Mesendoderm (in vitro differentiated cells): ENCODE measurements around the gene BEX4.
"Not testable (repeated sequence)": the region's sequence is repeated elsewhere in the genome, so short reads cannot be mapped to it uniquely, and the experiment has no call there.

Source experiments
- DNase-seq: peaks from one replicate; pipeline ENCODE4 v3.0.0; 2013
- H2AK5ac ChIP-seq: 2 replicates; pipeline ENCODE4 v1.6.1; 2013; ENCODE audit warnings: low read length, inconsistent platforms
- H2BK120ac ChIP-seq: 2 replicates; pipeline ENCODE4 v1.6.1; 2013; ENCODE audit warnings: low read depth, mild to moderate bottlenecking, low read length, moderate library complexity, mixed read lengths
- H2BK15ac ChIP-seq: replicated peaks from 2 replicates; pipeline ENCODE4 v1.6.1; 2013; ENCODE audit warnings: low read depth, mild to moderate bottlenecking, moderate library complexity
- H2BK5ac ChIP-seq: 2 replicates; pipeline ENCODE4 v1.6.1; 2013; ENCODE audit warnings: low read length, inconsistent platforms
- H3K18ac ChIP-seq: 2 replicates; pipeline ENCODE4 v1.6.1; 2013; ENCODE audit warnings: mild to moderate bottlenecking, low read length, mixed read lengths
- H3K23ac ChIP-seq: one replicate; pipeline ENCODE4 v1.6.1; 2013; ENCODE audit warnings: low read length
- H3K27ac ChIP-seq: 2 replicates; pipeline ENCODE4 v1.5.1; 2013; ENCODE audit warnings: low read depth, mild to moderate bottlenecking, inconsistent platforms, low read length, moderate library complexity
- H3K27me3 ChIP-seq: 2 replicates; pipeline ENCODE4 v1.6.1; 2013; ENCODE audit warnings: low read length, control low read depth, mild to moderate bottlenecking, inconsistent platforms; ENCODE audit not compliant: insufficient read depth, poor library complexity
- H3K36me3 ChIP-seq: 2 replicates; pipeline ENCODE4 v1.6.1; 2013; ENCODE audit warnings: low read length, inconsistent platforms; ENCODE audit not compliant: control insufficient read depth, insufficient read depth
- H3K4ac ChIP-seq: one replicate; pipeline ENCODE4 v1.6.1; 2013; ENCODE audit warnings: low read depth, mild to moderate bottlenecking, low read length, moderate library complexity
- H3K4me1 ChIP-seq: 2 replicates; pipeline ENCODE4 v1.6.1; 2013; ENCODE audit warnings: low read depth, low read length, inconsistent platforms; ENCODE audit not compliant: control insufficient read depth
- H3K4me2 ChIP-seq: 2 replicates; pipeline ENCODE4 v1.6.1; 2013; ENCODE audit warnings: low read length
- H3K4me3 ChIP-seq: 2 replicates; pipeline ENCODE4 v1.5.1; 2013; ENCODE audit warnings: mild to moderate bottlenecking, low read length
- H3K56ac ChIP-seq: one replicate; pipeline ENCODE4 v1.6.1; 2013; ENCODE audit warnings: low read length
- H3K79me1 ChIP-seq: 2 replicates; pipeline ENCODE4 v1.6.1; 2013; ENCODE audit warnings: low read length, inconsistent platforms
- H3K79me2 ChIP-seq: 2 replicates; pipeline ENCODE4 v1.6.1; 2013; ENCODE audit warnings: mild to moderate bottlenecking, low read length; ENCODE audit not compliant: control insufficient read depth, insufficient read depth
- H3K9ac ChIP-seq: 2 replicates; pipeline ENCODE4 v1.6.1; 2013; ENCODE audit warnings: low read length, inconsistent platforms
- H4K5ac ChIP-seq: one replicate; pipeline ENCODE4 v1.6.1; 2013; ENCODE audit warnings: low read length
- H4K8ac ChIP-seq: one replicate; pipeline ENCODE4 v1.6.1; 2013; ENCODE audit warnings: low read depth, mild to moderate bottlenecking, control low read depth, low read length, moderate library complexity
- WGBS: extraction: QIAGEN DNeasy Blood & Tissue Kit; methylation state at CpG from one replicate; pipeline ENCODE4 v1.1.7; 2013; ENCODE audit warnings: low lambda C conversion rate, missing lambda C conversion rate; ENCODE audit not compliant: insufficient coverage; ENCODE audit errors: extremely low coverage; 5-methylcytosine and 5-hydroxymethylcytosine counted together

The BEX4 gene

GRCh38 chrX:103177556-103177955 is 37.4 kb upstream of the BEX4 start:
- Histone ChIP-seq H2BK120ac (no peak overlapping the region), H3K4ac (no peak overlapping the region), H3K27ac (no peak overlapping the region), H3K79me2 (no peaks in the 10 kb centered on the region), H3K4me2 (no peak overlapping the region), H3K79me1 (no peaks in the 10 kb centered on the region), H3K18ac (no peak overlapping the region), H3K27me3 (no peaks in the 10 kb centered on the region), H3K36me3 (no peaks in the 10 kb centered on the region), H3K23ac (no peak overlapping the region), H2BK15ac (no peak overlapping the region), H3K56ac (no peak overlapping the region), H3K4me1 (no peaks in the 10 kb centered on the region), H4K8ac (no peak overlapping the region), H2BK5ac (no peak overlapping the region), H3K9ac (no peak overlapping the region), H4K5ac (no peak overlapping the region), H2AK5ac (no peak overlapping the region), H3K4me3 (no peak overlapping the region)
- DNase-seq, result no peak

DNA sequence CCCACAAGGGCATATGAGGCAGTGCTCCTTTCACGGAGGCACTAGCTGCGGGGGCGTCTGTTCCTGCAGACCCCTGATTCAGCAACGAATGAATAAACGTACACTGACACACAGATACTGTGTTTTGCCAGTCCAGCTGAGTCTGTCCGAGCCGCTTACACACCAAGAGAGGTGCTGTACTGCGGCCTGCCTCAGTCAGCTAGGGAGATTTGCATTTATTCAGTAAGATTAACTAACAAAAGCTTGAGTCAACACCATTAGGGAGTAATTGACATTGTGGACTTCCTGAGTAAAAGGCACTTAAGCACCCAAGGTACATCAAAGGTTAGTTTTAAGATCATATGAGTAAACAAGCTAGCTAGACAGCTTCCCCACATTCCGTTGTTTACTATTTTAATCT is 31.0 kb upstream of the BEX4 start:
- Histone ChIP-seq H3K56ac (no peak overlapping the region), H3K23ac (no peak overlapping the region), H2AK5ac (no peak overlapping the region), H3K79me1 (no peaks in the 10 kb centered on the region), H2BK15ac (no peak overlapping the region), H3K4me2 (no peak overlapping the region), H3K36me3 (no peaks in the 10 kb centered on the region), H3K79me2 (no peaks in the 10 kb centered on the region), H3K27me3 (no peaks in the 10 kb centered on the region), H3K4me1 (no peaks in the 10 kb centered on the region), H4K8ac (no peak overlapping the region), H3K4me3 (no peak overlapping the region), H3K9ac (no peak overlapping the region), H2BK120ac (no peak overlapping the region), H4K5ac (no peak overlapping the region), H3K18ac (no peak overlapping the region), H3K27ac (no peak overlapping the region), H3K4ac (no peak overlapping the region), H2BK5ac (no peak overlapping the region)
- WGBS, result no CpG with 5 or more reads among the region's 9 CpGs
- peak; percentile 0 for DNase-seq

- H3K79me1 ChIP-seq, result no peaks in the 10 kb centered on the region
- no peak for DNase-seq
- no peak overlapping the region for H3K27ac ChIP-seq
- H2BK15ac ChIP-seq, result no peak overlapping the region
- no peak overlapping the region for H3K4me2 ChIP-seq
- H3K27me3 ChIP-seq, result no peaks in the 10 kb centered on the region
- no peak overlapping the region for H3K23ac ChIP-seq
- no peak overlapping the region for H4K5ac ChIP-seq
- H3K18ac ChIP-seq, result no peak overlapping the region
- WGBS, result no CpG with 5 or more reads among the region's 1 CpG
- H2BK120ac ChIP-seq, result no peak overlapping the region
- no peaks in the 10 kb centered on the region for H3K4me1 ChIP-seq
- H3K36me3 ChIP-seq, result no peaks in the 10 kb centered on the region
- H3K79me2 ChIP-seq, result no peaks in the 10 kb centered on the region
- H3K9ac ChIP-seq, result no peak overlapping the region
- no peak overlapping the region for H4K8ac ChIP-seq
- no peak overlapping the region for H2BK5ac ChIP-seq
- H2AK5ac ChIP-seq, result no peak overlapping the region
- no peak overlapping the region for H3K4ac ChIP-seq
- no peak overlapping the region for H3K56ac ChIP-seq
- no peak overlapping the region for H3K4me3 ChIP-seq
Measured at GRCh38 chrX:103187953-103188475, 26.9 kb upstream of the BEX4 start.

DNA sequence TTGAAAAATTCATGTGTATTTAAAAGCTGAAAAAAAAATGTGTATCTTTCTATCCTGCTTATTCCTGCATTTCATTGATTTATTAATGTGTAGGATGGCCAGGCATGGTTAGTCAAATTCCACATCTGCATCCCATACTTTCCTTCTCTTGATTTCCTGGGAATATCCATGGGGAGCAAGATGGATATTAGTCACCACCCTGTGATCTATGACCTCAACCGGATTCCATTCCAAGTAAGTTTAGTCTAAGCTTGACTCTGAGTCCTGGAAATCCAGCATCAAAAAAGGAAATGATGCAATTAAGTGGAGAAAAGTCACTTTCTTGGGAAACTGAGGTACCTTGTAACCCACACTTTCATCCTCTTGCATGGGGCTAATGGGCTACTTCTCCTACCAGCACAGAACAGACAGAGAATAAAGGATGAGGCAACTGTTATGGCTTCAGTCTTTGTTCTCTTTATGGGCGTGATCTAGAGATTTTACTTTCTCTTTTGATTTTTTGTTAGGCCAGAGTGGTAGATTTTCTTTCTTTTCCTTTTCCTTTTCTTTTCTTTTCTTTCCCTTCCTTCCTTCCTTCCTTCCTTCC is 17.1 kb upstream of the BEX4 start:
- WGBS, result no CpG with 5 or more reads among the region's 2 CpGs
- H3K4me1 ChIP-seq, result no peaks in the 10 kb centered on the region
- H3K4me3 ChIP-seq, result no peak overlapping the region
- no peak overlapping the region for H3K56ac ChIP-seq
- no peak overlapping the region for H4K5ac ChIP-seq
- H2BK15ac ChIP-seq, result no peak overlapping the region
- no peaks in the 10 kb centered on the region for H3K27me3 ChIP-seq
- no peak overlapping the region for H3K27ac ChIP-seq
- H2BK5ac ChIP-seq, result no peak overlapping the region
- H3K79me1 ChIP-seq, result no peaks in the 10 kb centered on the region
- H4K8ac ChIP-seq, result no peak overlapping the region
- no peak overlapping the region for H3K9ac ChIP-seq
- no peaks in the 10 kb centered on the region for H3K79me2 ChIP-seq
- peak; percentile 18 for DNase-seq
- no peak overlapping the region for H2BK120ac ChIP-seq
- no peak overlapping the region for H3K4me2 ChIP-seq
- H3K18ac ChIP-seq, result no peak overlapping the region
- no peaks in the 10 kb centered on the region for H3K36me3 ChIP-seq
- no peak overlapping the region for H2AK5ac ChIP-seq
- H3K4ac ChIP-seq, result no peak overlapping the region
- no peak overlapping the region for H3K23ac ChIP-seq

DNA sequence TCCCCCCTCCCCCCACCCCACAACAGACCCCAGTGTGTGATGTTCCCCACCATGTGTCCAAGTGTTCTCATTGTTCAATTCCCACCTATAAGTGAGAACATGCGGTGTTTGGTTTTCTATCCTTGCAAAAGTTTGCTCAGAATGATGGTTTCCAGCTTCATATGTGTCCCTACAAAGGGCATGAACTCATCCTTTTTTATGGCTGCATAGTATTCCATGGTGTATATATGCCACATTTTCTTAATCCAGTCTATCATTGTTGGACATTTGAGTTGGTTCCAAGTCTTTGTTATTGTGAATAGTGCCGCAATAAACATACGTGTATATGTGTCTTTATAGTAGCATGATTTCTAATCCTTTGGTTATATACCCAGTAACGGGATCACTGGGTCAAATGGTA is 16.2 kb upstream of the BEX4 start:
- whole genome bisulfite sequencing, result no CpG with 5 or more reads among the region's 4 CpGs
- H2BK120ac ChIP-seq, result not testable (repeated sequence)

DNA sequence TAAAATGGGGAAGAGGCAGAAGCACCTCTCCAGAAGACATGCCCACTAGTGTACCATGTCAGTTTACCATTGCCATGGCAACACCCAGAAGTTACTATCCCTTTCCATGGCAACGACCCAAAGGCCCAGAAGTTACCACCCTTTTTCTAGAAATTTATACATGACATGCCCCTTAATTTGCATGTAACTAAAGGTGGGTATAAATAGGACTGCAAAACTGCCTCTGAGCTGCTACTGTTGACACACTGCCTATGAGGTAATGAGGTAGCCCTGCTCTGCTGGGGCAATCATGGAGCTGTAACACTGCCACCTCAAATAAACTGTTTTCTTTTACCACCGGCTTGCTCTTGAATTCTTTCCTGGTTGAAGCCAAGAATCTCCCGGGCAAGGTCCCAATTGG is 13.9 kb upstream of the BEX4 start:
- Histone ChIP-seq H3K27ac (no peak overlapping the region), H3K9ac (no peak overlapping the region), H4K8ac (no peak overlapping the region), H3K4me1 (no peaks in the 10 kb centered on the region), H3K4me3 (no peak overlapping the region), H3K23ac (no peak overlapping the region), H3K27me3 (no peaks in the 10 kb centered on the region), H3K79me1 (no peaks in the 10 kb centered on the region), H2BK15ac (no peak overlapping the region), H2BK120ac (no peak overlapping the region), H3K56ac (no peak overlapping the region), H3K18ac (no peak overlapping the region), H3K4me2 (no peak overlapping the region), H3K4ac (no peak overlapping the region), H3K79me2 (no peaks in the 10 kb centered on the region), H2BK5ac (no peak overlapping the region), H3K36me3 (no peaks in the 10 kb centered on the region), H2AK5ac (no peak overlapping the region), H4K5ac (no peak overlapping the region)
- DNase-seq, result peak; percentile 22
- no CpG with 5 or more reads among the region's 3 CpGs for WGBS

More for the DNA sequence above, 16.2 kb upstream of the BEX4 start:
- H3K9ac ChIP-seq, H3K23ac ChIP-seq, H3K27ac ChIP-seq, H4K5ac ChIP-seq, H2BK15ac ChIP-seq, H2AK5ac ChIP-seq, H3K27me3 ChIP-seq, H3K79me2 ChIP-seq, H3K36me3 ChIP-seq, H3K79me1 ChIP-seq, H3K4ac ChIP-seq, H3K4me3 ChIP-seq, H3K4me2 ChIP-seq, H3K56ac ChIP-seq, DNase-seq, H2BK5ac ChIP-seq, H4K8ac ChIP-seq, H3K18ac ChIP-seq, H3K4me1 ChIP-seq: not testable (repeated sequence)
